Astrocyte (in vitro differentiated cells and primary cell): ENCODE measurements around the gene FGD4. TPM values are rescaled to one million over a fixed set of nuclear protein-coding genes. Genes with fewer than 3 reads are reported as not detected.
A peak's percentile ranks its signal among the peaks of the same experiment; 100 is the strongest.

Source experiments
- DNase-seq: peaks from one replicate; pipeline ENCODE4 v3.0.0-alpha.2; 2010; ENCODE audit warnings: low read depth
- FAIRE-seq: peaks from 2 replicates; lab custom pipeline; 2011; peaks lifted over from hg19 to GRCh38; lab: Jason Lieb, UNC
- H2AFZ ChIP-seq: 2 replicates; pipeline ENCODE4 v1.6.0; 2012; ENCODE audit warnings: low read depth, low read length, inconsistent platforms
- H3K27ac ChIP-seq: 2 replicates; pipeline ENCODE4 v1.5.1; 2011; ENCODE audit warnings: low read depth, low read length, inconsistent platforms
- H3K27me3 ChIP-seq: 2 replicates; pipeline ENCODE4 v1.6.0; 2011; ENCODE audit warnings: low read length, inconsistent platforms; ENCODE audit not compliant: insufficient read depth
- H3K36me3 ChIP-seq: 2 replicates; pipeline ENCODE4 v1.5.1; 2011; ENCODE audit warnings: low read length, inconsistent platforms; ENCODE audit not compliant: insufficient read depth
- H3K4me1 ChIP-seq: 2 replicates; pipeline ENCODE4 v1.5.1; 2011; ENCODE audit warnings: low read length, inconsistent platforms; ENCODE audit not compliant: insufficient read depth
- H3K4me2 ChIP-seq: 2 replicates; pipeline ENCODE4 v1.6.0; 2012; ENCODE audit warnings: low read length, inconsistent platforms
- H3K4me3 ChIP-seq: 2 replicates; pipeline ENCODE4 v1.5.1; 2011; ENCODE audit warnings: low read depth, mild to moderate bottlenecking, low read length, inconsistent platforms; ENCODE audit not compliant: insufficient read depth
- H3K79me2 ChIP-seq: 2 replicates; pipeline ENCODE4 v1.6.0; 2012; ENCODE audit warnings: mild to moderate bottlenecking, low read length, inconsistent platforms; ENCODE audit not compliant: insufficient read depth
- H3K9ac ChIP-seq: 2 replicates; pipeline ENCODE4 v1.6.0; 2012; ENCODE audit warnings: mild to moderate bottlenecking, low read length, inconsistent platforms
- H3K9me3 ChIP-seq: 2 replicates; pipeline ENCODE4 v1.5.1; 2012; ENCODE audit warnings: low read depth, mild to moderate bottlenecking, low read length, inconsistent platforms; ENCODE audit not compliant: insufficient read depth
- H4K20me1 ChIP-seq: 2 replicates; pipeline ENCODE4 v1.6.0; 2012; ENCODE audit warnings: low read length, inconsistent platforms; ENCODE audit not compliant: insufficient read depth
- H3K27ac Mint-ChIP-seq: one replicate; pipeline ENCODE4 v1.8.0; 2021; ENCODE audit warnings: mild to moderate bottlenecking, mixed read lengths; ENCODE audit not compliant: unreplicated experiment
- H3K27me3 Mint-ChIP-seq: one replicate; pipeline ENCODE4 v1.8.0; 2021; ENCODE audit warnings: low read depth, mixed read lengths; ENCODE audit not compliant: unreplicated experiment
- H3K36me3 Mint-ChIP-seq: one replicate; pipeline ENCODE4 v1.8.0; 2021; ENCODE audit warnings: low read depth, mixed read lengths; ENCODE audit not compliant: unreplicated experiment
- H3K4me1 Mint-ChIP-seq: one replicate; pipeline ENCODE4 v1.8.0; 2021; ENCODE audit warnings: low read depth, mixed read lengths; ENCODE audit not compliant: unreplicated experiment
- H3K4me3 Mint-ChIP-seq: one replicate; pipeline ENCODE4 v1.8.0; 2021; ENCODE audit warnings: mild to moderate bottlenecking, moderate library complexity, mixed read lengths; ENCODE audit not compliant: unreplicated experiment
- H3K9me3 Mint-ChIP-seq: one replicate; pipeline ENCODE4 v1.8.0; 2021; ENCODE audit warnings: mild to moderate bottlenecking, mixed read lengths; ENCODE audit not compliant: unreplicated experiment
- CTCF ChIP-seq: IDR thresholded peaks from 2 replicates; pipeline ENCODE4 v1.5.1; 2011; ENCODE audit warnings: low read depth, mild to moderate bottlenecking, inconsistent platforms, low read length, moderate library complexity; ENCODE audit not compliant: insufficient read depth
- EZH2 ChIP-seq: IDR thresholded peaks from 2 replicates; pipeline ENCODE4 v1.6.1; 2012; ENCODE audit warnings: mild to moderate bottlenecking, low read length, inconsistent platforms; ENCODE audit not compliant: insufficient read depth
- total RNA-seq: library from RNA; stranded (reverse); gene quantifications from 2 replicates; pipeline ENCODE4 v1.2.1, GENCODE V29; 2021

The FGD4 gene
- total RNA-seq, 1 donor from 2014 or later, result 18.7 TPM

DNA sequence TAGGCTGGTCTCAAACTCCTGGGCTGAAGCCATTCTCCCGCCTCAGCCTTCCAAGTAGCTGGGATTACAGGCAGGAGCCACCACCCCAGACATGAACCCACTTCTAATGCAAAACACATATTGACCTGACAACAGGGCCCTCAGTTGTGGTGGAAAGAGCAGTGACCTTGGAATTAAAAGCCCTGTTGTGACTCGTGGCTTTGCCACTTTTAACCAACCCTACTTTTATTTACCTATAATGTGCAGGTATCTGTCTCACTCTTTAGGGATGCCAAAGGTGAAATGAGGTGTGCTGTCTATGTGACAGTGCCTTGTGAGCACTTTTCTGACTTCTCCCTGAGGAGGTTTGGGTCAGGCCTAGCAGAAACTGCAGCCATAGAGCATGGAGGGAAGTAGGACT, 146.9 kb downstream of the FGD4 start:
- H3K9me3 Mint-ChIP-seq, result peaks cover 2% of the 10 kb centered on the region
- Histone ChIP-seq H3K27me3 (no peaks in the 10 kb centered on the region), H3K4me2 (no peak overlapping the region), H3K9ac (no peak overlapping the region), H3K4me3 (no peak overlapping the region), H2AFZ (no peak overlapping the region), H3K27ac (no peak overlapping the region), H4K20me1 (peaks cover 47% of the 10 kb centered on the region), H3K9me3 (no peaks in the 10 kb centered on the region), H3K36me3 (no peaks in the 10 kb centered on the region), H3K4me1 (peaks cover 22% of the 10 kb centered on the region), H3K79me2 (peaks cover 84% of the 10 kb centered on the region)
- no peak for FAIRE-seq
- no peak for TF ChIP-seq EZH2
- TF ChIP-seq CTCF, result no peak
- H3K27me3 Mint-ChIP-seq, result no peaks in the 10 kb centered on the region
- no peak overlapping the region for H3K4me3 Mint-ChIP-seq
- no peak for DNase-seq
- peak overlapping the region; percentile 34 for H3K27ac Mint-ChIP-seq
- peaks cover 46% of the 10 kb centered on the region for H3K4me1 Mint-ChIP-seq
- H3K36me3 Mint-ChIP-seq, result no peaks in the 10 kb centered on the region

- Histone ChIP-seq H3K9ac (peak overlapping the region; percentile 45), H2AFZ (no peak overlapping the region)
- TF ChIP-seq CTCF (no peak), EZH2 (no peak)
These were observed 149.4 kb downstream of the FGD4 start for GRCh38 chr12:32548691-32549281.

GRCh38 chr12:32549675-32550079, 150.3 kb downstream of the FGD4 start:
- Mint-ChIP-seq H3K9me3 (no peaks in the 10 kb centered on the region), H3K4me3 (peak overlapping the region; percentile 4), H3K36me3 (peaks cover 1% of the 10 kb centered on the region), H3K4me1 (peaks cover 41% of the 10 kb centered on the region), H3K27ac (peak overlapping the region; percentile 90), H3K27me3 (no peaks in the 10 kb centered on the region)
- Histone ChIP-seq H3K36me3 (no peaks in the 10 kb centered on the region), H4K20me1 (peaks cover 41% of the 10 kb centered on the region), H3K9ac (peak overlapping the region; percentile 45), H3K4me2 (peak overlapping the region; percentile 72), H3K27me3 (no peaks in the 10 kb centered on the region), H3K9me3 (no peaks in the 10 kb centered on the region), H3K27ac (peak overlapping the region; percentile 39), H3K4me1 (peaks cover 22% of the 10 kb centered on the region), H3K79me2 (peaks cover 85% of the 10 kb centered on the region), H2AFZ (peak overlapping the region; percentile 42), H3K4me3 (peak overlapping the region; percentile 4)
- DNase-seq (peak; percentile 73), FAIRE-seq (no peak)
- TF ChIP-seq EZH2, result no peak
- no peak for TF ChIP-seq CTCF

More at GRCh38 chr12:32548691-32549281, 149.4 kb downstream of the FGD4 start:
- Mint-ChIP-seq H3K36me3 (peaks cover 1% of the 10 kb centered on the region), H3K27ac (peak overlapping the region; percentile 90), H3K27me3 (no peaks in the 10 kb centered on the region), H3K4me3 (peak overlapping the region; percentile 36), H3K4me1 (peaks cover 41% of the 10 kb centered on the region), H3K9me3 (no peaks in the 10 kb centered on the region)
- H3K27ac ChIP-seq, result peak overlapping the region; percentile 39
- DNase-seq, result peak; percentile 93
- peaks cover 39% of the 10 kb centered on the region for H4K20me1 ChIP-seq
- peaks cover 85% of the 10 kb centered on the region for H3K79me2 ChIP-seq
- peak; percentile 50 for FAIRE-seq
- no peak overlapping the region for H3K4me3 ChIP-seq
- H3K4me2 ChIP-seq, result peak overlapping the region; percentile 72
- H3K27me3 ChIP-seq, result no peaks in the 10 kb centered on the region
- no peaks in the 10 kb centered on the region for H3K36me3 ChIP-seq
- H3K4me1 ChIP-seq, result peaks cover 22% of the 10 kb centered on the region
- no peaks in the 10 kb centered on the region for H3K9me3 ChIP-seq
